ENCODE measurements around the gene IQSEC3. TPM values are rescaled to one million over a fixed set of nuclear protein-coding genes. Genes with fewer than 3 reads are reported as not detected.

IQSEC3 gene
- total RNA-seq, 2 experiments from 2014 or later = not detected

DNA sequence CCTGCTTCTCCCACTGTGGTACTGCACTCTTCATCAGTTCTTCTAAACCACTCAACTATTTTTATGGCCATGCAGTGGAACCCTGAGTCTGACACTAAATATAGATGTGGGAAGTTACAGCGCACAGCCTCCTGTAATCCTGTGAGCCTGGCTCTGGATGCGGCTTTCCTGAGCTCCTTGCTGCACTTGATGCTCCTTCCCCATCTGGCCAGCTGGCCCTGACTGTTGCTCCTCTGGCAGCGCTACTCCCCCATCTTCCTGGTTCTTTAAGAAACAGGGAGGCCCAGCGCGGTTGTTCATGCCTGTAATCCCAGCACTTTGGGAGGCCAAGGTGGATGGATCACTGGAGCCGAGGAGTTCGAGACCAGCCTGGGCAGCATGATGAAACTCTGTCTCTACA is 24.6 kb downstream of the IQSEC3 start:
- BruUV-seq (replicated peaks) = no TSS peak
- H3K9me3 ChIP-seq (ENCODE audit: low read length) = peaks cover 7% of the 10 kb centered on the region
- intact Hi-C loops (cut with micrococcal nuclease; ENCODE audit: unreplicated experiment) = no loop called here
- no peaks in the 10 kb centered on the region for H4K20me1 ChIP-seq (ENCODE audit: insufficient read depth, low read length)
- no peak overlapping the region for H2AFZ ChIP-seq (ENCODE audit: low read length)
- H3K36me3 ChIP-seq (ENCODE audit: insufficient read depth, low read length) = no peaks in the 10 kb centered on the region
- ChIA-PET POLR2A (no interaction called here), CTCF (ENCODE audit: unreplicated experiment) (interaction anchor here (0.6 kb wide), 1 partner anchor 124 kb away, joined by 3 read pairs; no protein-coding TSS in a partner anchor)
- no peaks in the 10 kb centered on the region for H3K79me2 ChIP-seq (ENCODE audit: insufficient read depth, low read depth, low read length)
- H3K4me3 ChIP-seq (ENCODE audit: low read depth, low read length, poor library complexity, severe bottlenecking) = no peak overlapping the region
- no peaks in the 10 kb centered on the region for H3K4me1 ChIP-seq (ENCODE audit: insufficient read depth, low read length, poor library complexity, severe bottlenecking)
- TF ChIP-seq, protein P1, sequence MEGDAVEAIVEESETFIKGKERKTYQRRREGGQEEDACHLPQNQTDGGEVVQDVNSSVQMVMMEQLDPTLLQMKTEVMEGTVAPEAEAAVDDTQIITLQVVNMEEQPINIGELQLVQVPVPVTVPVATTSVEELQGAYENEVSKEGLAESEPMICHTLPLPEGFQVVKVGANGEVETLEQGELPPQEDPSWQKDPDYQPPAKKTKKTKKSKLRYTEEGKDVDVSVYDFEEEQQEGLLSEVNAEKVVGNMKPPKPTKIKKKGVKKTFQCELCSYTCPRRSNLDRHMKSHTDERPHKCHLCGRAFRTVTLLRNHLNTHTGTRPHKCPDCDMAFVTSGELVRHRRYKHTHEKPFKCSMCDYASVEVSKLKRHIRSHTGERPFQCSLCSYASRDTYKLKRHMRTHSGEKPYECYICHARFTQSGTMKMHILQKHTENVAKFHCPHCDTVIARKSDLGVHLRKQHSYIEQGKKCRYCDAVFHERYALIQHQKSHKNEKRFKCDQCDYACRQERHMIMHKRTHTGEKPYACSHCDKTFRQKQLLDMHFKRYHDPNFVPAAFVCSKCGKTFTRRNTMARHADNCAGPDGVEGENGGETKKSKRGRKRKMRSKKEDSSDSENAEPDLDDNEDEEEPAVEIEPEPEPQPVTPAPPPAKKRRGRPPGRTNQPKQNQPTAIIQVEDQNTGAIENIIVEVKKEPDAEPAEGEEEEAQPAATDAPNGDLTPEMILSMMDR (conservative IDR thresholded peaks at IDR 0.05; ENCODE audit: low read length) = no peak
- no peak for TF ChIP-seq EZH2phosphoT487 (IDR thresholded peaks at IDR 0.05; ENCODE audit: borderline replicate concordance, low read depth, low read length)
- no peaks in the 10 kb centered on the region for H3K9me2 ChIP-seq (ENCODE audit: insufficient read depth, low read length)
- H3K4me2 ChIP-seq (ENCODE audit: low read length) = no peak overlapping the region
- DNase-seq (ENCODE audit: low spot score) = no peak
- no peak overlapping the region for H3K27ac ChIP-seq (ENCODE audit: low read depth, low read length, poor library complexity, severe bottlenecking)

DNA sequence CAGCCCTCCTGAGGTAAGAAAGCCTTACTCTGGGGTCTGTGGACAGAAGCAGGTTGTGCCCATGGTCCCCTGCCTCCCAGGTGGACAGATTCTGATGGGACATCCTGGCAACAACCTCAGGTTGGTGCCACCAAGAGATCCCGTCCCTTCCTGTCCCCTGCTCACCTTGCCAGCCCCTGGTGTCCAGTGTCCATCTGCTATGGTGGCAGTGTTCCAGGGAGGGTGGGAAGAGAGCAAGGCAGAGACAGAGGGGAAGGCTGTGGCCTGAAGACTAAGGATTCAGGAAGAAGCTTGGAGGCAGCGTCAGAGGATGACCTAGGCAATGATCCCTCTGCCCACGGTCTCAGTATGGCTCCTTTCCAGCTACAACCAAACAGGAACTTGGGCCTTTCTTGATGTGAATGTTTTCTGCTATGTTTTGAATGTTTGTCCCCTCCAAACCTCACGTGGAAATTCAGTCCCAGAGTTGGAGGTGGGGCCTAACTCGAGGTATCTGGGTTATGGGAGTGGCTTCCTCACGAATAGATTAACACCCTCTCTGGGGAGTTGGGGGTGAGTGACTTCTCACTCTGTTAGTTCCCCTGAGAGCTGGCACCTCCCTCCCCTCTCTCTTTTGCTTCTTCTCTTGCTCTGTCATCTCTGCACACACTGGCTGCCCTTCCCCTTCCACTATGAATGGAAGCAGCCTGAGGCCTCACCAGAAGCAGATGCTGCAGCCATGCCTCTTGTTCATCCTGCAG is 26.9 kb downstream of the IQSEC3 start:
- Histone ChIP-seq H3K4me1 (ENCODE audit: insufficient read depth, low read length, poor library complexity, severe bottlenecking) (peaks cover 16% of the 10 kb centered on the region), H3K9me3 (ENCODE audit: low read length) (peaks cover 7% of the 10 kb centered on the region), H3K79me2 (ENCODE audit: insufficient read depth, low read depth, low read length) (no peaks in the 10 kb centered on the region), H3K4me2 (ENCODE audit: low read length) (no peak overlapping the region), H2AFZ (ENCODE audit: low read length) (no peak overlapping the region), H3K27ac (ENCODE audit: low read depth, low read length, poor library complexity, severe bottlenecking) (no peak overlapping the region), H3K4me3 (ENCODE audit: low read depth, low read length, poor library complexity, severe bottlenecking) (no peak overlapping the region), H3K36me3 (ENCODE audit: insufficient read depth, low read length) (no peaks in the 10 kb centered on the region), H4K20me1 (ENCODE audit: insufficient read depth, low read length) (no peaks in the 10 kb centered on the region), H3K9me2 (ENCODE audit: insufficient read depth, low read length) (no peaks in the 10 kb centered on the region)
- TF ChIP-seq, protein P1 (conservative IDR thresholded peaks at IDR 0.05; ENCODE audit: low read length) = no peak
- no peak for TF ChIP-seq EZH2phosphoT487 (IDR thresholded peaks at IDR 0.05; ENCODE audit: borderline replicate concordance, low read depth, low read length)
- peak; percentile 34 for DNase-seq (ENCODE audit: low spot score)
- no TSS peak for BruUV-seq (replicated peaks)
- CTCF ChIA-PET (ENCODE audit: unreplicated experiment) = no interaction called here
- intact Hi-C loops (cut with micrococcal nuclease; ENCODE audit: unreplicated experiment) = no loop called here
- POLR2A ChIA-PET = no interaction called here

DNA sequence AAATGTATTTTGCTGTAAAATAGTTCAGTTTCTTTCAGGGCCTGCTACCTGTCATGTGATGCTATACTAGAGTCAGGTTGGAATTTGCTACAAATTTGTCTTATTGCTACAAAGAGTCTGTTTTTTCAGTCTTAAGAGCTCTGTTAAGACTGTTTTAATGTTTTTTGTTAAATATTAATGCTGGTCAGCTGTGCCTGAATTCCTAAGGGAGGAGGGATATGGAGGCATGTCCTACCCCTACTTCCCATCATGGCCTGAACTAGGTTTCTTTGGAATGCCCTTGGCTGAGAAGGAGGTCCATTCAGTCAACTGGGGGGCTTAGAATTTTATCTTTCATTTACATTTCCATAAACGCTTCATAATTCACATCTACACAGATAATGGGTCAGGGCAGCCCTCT is 30.0 kb downstream of the IQSEC3 start:
- Histone ChIP-seq H4K20me1 (ENCODE audit: insufficient read depth, low read length) (no peaks in the 10 kb centered on the region), H3K36me3 (ENCODE audit: insufficient read depth, low read length) (no peaks in the 10 kb centered on the region), H3K4me1 (ENCODE audit: insufficient read depth, low read length, poor library complexity, severe bottlenecking) (peaks cover 17% of the 10 kb centered on the region), H3K79me2 (ENCODE audit: insufficient read depth, low read depth, low read length) (no peaks in the 10 kb centered on the region), H3K4me3 (ENCODE audit: low read depth, low read length, poor library complexity, severe bottlenecking) (no peak overlapping the region), H3K27ac (ENCODE audit: low read depth, low read length, poor library complexity, severe bottlenecking) (no peak overlapping the region), H3K9me3 (ENCODE audit: low read length) (no peaks in the 10 kb centered on the region), H3K9me2 (ENCODE audit: insufficient read depth, low read length) (no peaks in the 10 kb centered on the region), H3K4me2 (ENCODE audit: low read length) (no peak overlapping the region), H2AFZ (ENCODE audit: low read length) (no peak overlapping the region)
- intact Hi-C loops (cut with micrococcal nuclease; ENCODE audit: unreplicated experiment) = no loop called here
- no peak for DNase-seq (ENCODE audit: low spot score)
- ChIA-PET POLR2A (no interaction called here), CTCF (ENCODE audit: unreplicated experiment) (no interaction called here)
- TF ChIP-seq EZH2phosphoT487 (IDR thresholded peaks at IDR 0.05; ENCODE audit: borderline replicate concordance, low read depth, low read length) = no peak
- TF ChIP-seq, protein P1 (conservative IDR thresholded peaks at IDR 0.05; ENCODE audit: low read length) = no peak
- BruUV-seq (replicated peaks) = no TSS peak

All from OCI-LY7 (cell line).